Ovary (tissue), 3 donors: ENCODE results near the gene EVC2.

Experiments used
- CTCF ChIP-seq, 3 donors: fragments of 450-650 bp in 2 of 3; fragments of 200-600 bp in 1 of 3; IDR thresholded peaks; one replicate each; pipeline versions ENCODE4 v1.5.1 to v1.8.0; 2016 to 2022; ENCODE audit warnings: antibody characterized with exemption in 3 of 3, mild to moderate bottlenecking in 1 of 3
- EP300 ChIP-seq: sonication (generic); formaldehyde crosslinking; IDR thresholded peaks from one replicate; pipeline ENCODE4 v1.6.1; 2017; ENCODE audit warnings: antibody characterized with exemption
- POLR2A ChIP-seq: fragments of 450-650 bp; IDR thresholded peaks from one replicate; pipeline ENCODE4 v1.6.1; 2017; ENCODE audit warnings: antibody characterized with exemption, mild to moderate bottlenecking, moderate library complexity
- donor health status: DM: no; HTN: no; CAD: no.

- TF ChIP-seq CTCF (IDR thresholded peaks at IDR 0.05) (no peak), POLR2A (no peak), EP300 (no peak)
Measured at GRCh38 chr4:5619913-5620625, 88.3 kb downstream of the EVC2 start.
